Stimulated activated CD8-positive, alpha-beta memory T cell treated with anti-CD3 and anti-CD28 coated beads, Interleukin-4, amount 100 ng/mL, for 48 hours (primary cell): Measurements from ENCODE around the gene NECTIN4.
"Not testable (repeated sequence)": the region's sequence is repeated elsewhere in the genome, so short reads cannot be mapped to it uniquely, and the experiment has no call there.

ENCODE experiments used
- DNase-seq: peaks from one replicate; pipeline ENCODE4 v3.0.0-alpha.2; 2020

Gene NECTIN4

GRCh38 chr1:161089251-161089924, at the start of gene NECTIN4:
TSS of gene NECTIN4 (minus strand) at chr1:161089558. CDS start at chr1:161089296, 262 bp downstream.
- DNase-seq = peak; percentile 17

- DNase-seq = no peak
Measured at GRCh38 chr1:161138431-161138830, 49.1 kb upstream of the NECTIN4 start.

GRCh38 chr1:161137881-161138280, 48.5 kb upstream of the NECTIN4 start:
- DNase-seq = no peak

GRCh38 chr1:161133220-161133740, 43.9 kb upstream of the NECTIN4 start:
- DNase-seq = no peak

GRCh38 chr1:161132410-161133219, 43.3 kb upstream of the NECTIN4 start, which contains the start of gene DEDD:
TSS of gene DEDD (minus strand) at chr1:161132667. CDS start at chr1:161124462, 8,205 bp downstream.
- DNase-seq = peak; percentile 90

- DNase-seq = no peak
Measured at GRCh38 chr1:161131523-161132409, 42.4 kb upstream of the NECTIN4 start.

- DNase-seq = no peak
Measured at GRCh38 chr1:161130266-161130665, 40.9 kb upstream of the NECTIN4 start.

GRCh38 chr1:161128591-161129420, 39.4 kb upstream of the NECTIN4 start:
- no peak for DNase-seq

- no peak for DNase-seq
Measured at GRCh38 chr1:161127649-161128048, 38.3 kb upstream of the NECTIN4 start.

GRCh38 chr1:161122967-161123366, 33.6 kb upstream of the NECTIN4 start:
- DNase-seq = no peak

GRCh38 chr1:161121834-161122233, 32.5 kb upstream of the NECTIN4 start:
- no peak for DNase-seq

GRCh38 chr1:161121042-161121650, 31.8 kb upstream of the NECTIN4 start:
- DNase-seq = no peak

- DNase-seq = peak; percentile 72
Measured at GRCh38 chr1:161119092-161119903, 29.9 kb upstream of the NECTIN4 start.

- peak; percentile 92 for DNase-seq
Measured at GRCh38 chr1:161117759-161118581, 28.6 kb upstream of the NECTIN4 start, which contains the start of the genes NIT1 and PFDN2. TSS of gene NIT1 (plus strand) at chr1:161118105. CDS start at chr1:161118177, 72 bp downstream. TSS of gene PFDN2 (minus strand) at chr1:161118037. CDS start at chr1:161118026, 11 bp downstream.

GRCh38 chr1:161115961-161116360, 26.6 kb upstream of the NECTIN4 start:
- not testable (repeated sequence) for DNase-seq

- peak; percentile 62 for DNase-seq
Measured at GRCh38 chr1:161115132-161115711, 25.9 kb upstream of the NECTIN4 start.

GRCh38 chr1:161114556-161114955, 25.2 kb upstream of the NECTIN4 start:
- DNase-seq = no peak

GRCh38 chr1:161113915-161114314, 24.6 kb upstream of the NECTIN4 start:
- DNase-seq = no peak

GRCh38 chr1:161111527-161111926, 22.2 kb upstream of the NECTIN4 start:
- DNase-seq = no peak
